IMR-90 (cell line): ENCODE measurements around the gene ZNF451. TPM values are rescaled to one million over a fixed set of nuclear protein-coding genes. Genes with fewer than 3 reads are reported as not detected.

Experiments used
- ATAC-seq: fragments of 200-7000 bp; cut with Tn5 transposase; 2 replicates; pipeline ENCODE4 v1.9.1; 2020; ENCODE audit warnings: low read depth, mild to moderate bottlenecking, moderate library complexity
- BruUV-seq: library from RNA; stranded (reverse); fragments of 400-500 nt; replicated peaks from 2 replicates; lab custom pipeline; 2021; lab: Mats Ljungman, UMichigan
- CTCF ChIA-PET: fragments of 300-600 bp; formaldehyde crosslinking; extraction: SDS; loops from one replicate; lab custom pipeline; 2021; ENCODE audit warnings: antibody characterized with exemption; lab: Yijun Ruan, JAX
- POLR2A ChIA-PET: fragments of 300-600 bp; sonication (Branson Sonifier 250); formaldehyde crosslinking; loops from one replicate; lab custom pipeline; 2022; ENCODE audit warnings: antibody characterized with exemption; ENCODE audit not compliant: unreplicated experiment; lab: Charles Lee
- DNase-seq: peaks from one replicate; pipeline ENCODE4 v3.0.0; 2013
- H2AFZ ChIP-seq: replicated peaks from 2 replicates; pipeline ENCODE3; 2013; ENCODE audit warnings: low read length, mild to moderate bottlenecking; ENCODE audit not compliant: poor library complexity
- H2AK5ac ChIP-seq: 2 replicates; pipeline ENCODE4 v1.6.1; 2013; ENCODE audit warnings: low read depth, low read length, inconsistent platforms
- H2AK9ac ChIP-seq: replicated peaks from 2 replicates; pipeline ENCODE3; 2013; ENCODE audit warnings: mild to moderate bottlenecking, low read depth, low read length, moderate library complexity; ENCODE audit not compliant: poor library complexity
- H2BK120ac ChIP-seq: 2 replicates; pipeline ENCODE4 v1.6.1; 2013; ENCODE audit warnings: low read depth, low read length, inconsistent platforms
- H2BK15ac ChIP-seq: 3 replicates; pipeline ENCODE4 v1.6.1; 2013; ENCODE audit warnings: low read depth, low read length, inconsistent platforms
- H2BK20ac ChIP-seq: 2 replicates; pipeline ENCODE4 v1.6.1; 2013; ENCODE audit warnings: low read depth, mild to moderate bottlenecking, inconsistent platforms, low read length, moderate library complexity
- H2BK5ac ChIP-seq: 2 replicates; pipeline ENCODE4 v1.6.1; 2013; ENCODE audit warnings: mild to moderate bottlenecking, low read depth, low read length, inconsistent platforms; ENCODE audit not compliant: poor library complexity, severe bottlenecking
- H3K14ac ChIP-seq: replicated peaks from 2 replicates; pipeline ENCODE4 v1.6.1; 2013; ENCODE audit warnings: low read depth, low read length, inconsistent platforms
- H3K18ac ChIP-seq: 2 replicates; pipeline ENCODE4 v1.6.1; 2013; ENCODE audit warnings: low read depth, low read length, control low read depth
- H3K23ac ChIP-seq: 2 replicates; pipeline ENCODE4 v1.6.1; 2013; ENCODE audit warnings: low read depth, low read length, inconsistent platforms
- H3K27ac ChIP-seq: 2 replicates; pipeline ENCODE4 v1.5.1; 2013; ENCODE audit warnings: mild to moderate bottlenecking, control low read depth, low read length; ENCODE audit not compliant: insufficient read depth
- H3K27me3 ChIP-seq: 2 replicates; pipeline ENCODE4 v1.6.1; 2013; ENCODE audit warnings: low read length; ENCODE audit not compliant: control insufficient read depth, insufficient read depth
- H3K36me3 ChIP-seq: 2 replicates; pipeline ENCODE4 v1.6.1; 2013; ENCODE audit warnings: low read length, mixed read lengths; ENCODE audit not compliant: control insufficient read depth, insufficient read depth
- H3K4ac ChIP-seq: 2 replicates; pipeline ENCODE4 v1.6.1; 2013; ENCODE audit warnings: low read depth, low read length, inconsistent platforms
- H3K4me1 ChIP-seq: 2 replicates; pipeline ENCODE4 v1.6.1; 2013; ENCODE audit warnings: low read length, mixed read lengths; ENCODE audit not compliant: control insufficient read depth, insufficient read depth
- H3K4me2 ChIP-seq: 2 replicates; pipeline ENCODE4 v1.6.1; 2013; ENCODE audit warnings: low read depth, mild to moderate bottlenecking, control low read depth, low read length, moderate library complexity
- H3K4me3 ChIP-seq: 2 replicates; pipeline ENCODE4 v1.5.1; 2013; ENCODE audit warnings: low read depth, mild to moderate bottlenecking, control low read depth, low read length, moderate library complexity; ENCODE audit not compliant: insufficient read depth
- H3K56ac ChIP-seq: 2 replicates; pipeline ENCODE4 v1.6.1; 2013; ENCODE audit warnings: low read length, inconsistent platforms; ENCODE audit not compliant: insufficient read depth; ENCODE audit errors: extremely low read depth
- H3K79me1 ChIP-seq, 2 experiments: 2 replicates each; pipeline ENCODE4 v1.6.1; 2013; ENCODE audit warnings: low read length in 2 of 2, inconsistent platforms in 1 of 2, low read depth in 1 of 2
- H3K9ac ChIP-seq: 2 replicates; pipeline ENCODE4 v1.6.1; 2013; ENCODE audit warnings: low read depth, low read length, control low read depth
- H3K9me1 ChIP-seq: 2 replicates; pipeline ENCODE4 v1.6.1; 2013; ENCODE audit warnings: low read length, inconsistent platforms; ENCODE audit not compliant: insufficient read depth
- H3K9me3 ChIP-seq: 2 replicates; pipeline ENCODE4 v1.6.1; 2013; ENCODE audit warnings: low read length; ENCODE audit not compliant: control insufficient read depth, insufficient read depth
- H4K20me1 ChIP-seq: 2 replicates; pipeline ENCODE4 v1.6.1; 2013; ENCODE audit warnings: low read length, inconsistent platforms; ENCODE audit not compliant: insufficient read depth
- H4K5ac ChIP-seq: 2 replicates; pipeline ENCODE4 v1.6.1; 2013; ENCODE audit warnings: mild to moderate bottlenecking, low read depth, low read length, control low read depth
- H4K8ac ChIP-seq, 2 experiments: 2 replicates each; pipeline ENCODE4 v1.6.1; 2013; ENCODE audit warnings: low read depth in 2 of 2, low read length in 2 of 2, control low read depth in 1 of 2, inconsistent platforms in 1 of 2
- H4K91ac ChIP-seq: 2 replicates; pipeline ENCODE4 v1.6.1; 2013; ENCODE audit warnings: low read depth, low read length, inconsistent platforms; ENCODE audit not compliant: insufficient read depth
- BHLHE40 ChIP-seq: fragments of 150-350 bp; IDR thresholded peaks from 2 replicates; pipeline ENCODE4 v1.6.1; 2016; ENCODE audit warnings: mild to moderate bottlenecking, low read depth, low read length
- CHD1 ChIP-seq: IDR thresholded peaks from 2 replicates; pipeline ENCODE4 v1.6.1; 2012; ENCODE audit warnings: low read depth, low read length, improper control_type of control experiment
- ELK1 ChIP-seq: fragments of 150-350 bp; IDR thresholded peaks from 2 replicates; pipeline ENCODE4 v1.6.1; 2016; ENCODE audit warnings: low read depth, mild to moderate bottlenecking, low read length, moderate library complexity, borderline replicate concordance
- FOS ChIP-seq: fragments of 150-350 bp; IDR thresholded peaks from 2 replicates; pipeline ENCODE4 v1.6.1; 2016; ENCODE audit warnings: low read depth, low read length
- MAFK ChIP-seq: IDR thresholded peaks from 2 replicates; pipeline ENCODE4 v1.6.1; 2012; ENCODE audit warnings: low read depth, low read length, improper control_type of control experiment
- MAZ ChIP-seq: IDR thresholded peaks from 2 replicates; pipeline ENCODE4 v1.6.1; 2012; ENCODE audit warnings: low read depth, mild to moderate bottlenecking, low read length, improper control_type of control experiment, moderate library complexity, borderline replicate concordance
- NFE2L2 ChIP-seq: fragments of 150-350 bp; IDR thresholded peaks from 2 replicates; pipeline ENCODE4 v1.6.1; 2016; ENCODE audit warnings: low read depth, mild to moderate bottlenecking, low read length
- RAD21 ChIP-seq: IDR thresholded peaks from 2 replicates; pipeline ENCODE4 v1.6.1; 2012; ENCODE audit warnings: low read length, improper control_type of control experiment
- RCOR1 ChIP-seq: IDR thresholded peaks from 2 replicates; pipeline ENCODE4 v1.6.1; 2012; ENCODE audit warnings: mild to moderate bottlenecking, low read length, improper control_type of control experiment; ENCODE audit not compliant: insufficient replicate concordance
- USF2 ChIP-seq: fragments of 150-350 bp; IDR thresholded peaks from 2 replicates; pipeline ENCODE4 v1.6.1; 2017; ENCODE audit warnings: mild to moderate bottlenecking, antibody characterized with exemption, low read length, low read depth
- WGBS, 2 experiments: methylation state at CpG; one replicate each; pipeline versions ENCODE4 v1.1.5 to v1.1.7; 2013; ENCODE audit warnings: missing lambda C conversion rate in 2 of 2; ENCODE audit not compliant: insufficient read length in 1 of 2; ENCODE audit errors: extremely low coverage in 2 of 2; 5-methylcytosine and 5-hydroxymethylcytosine counted together
- dilution Hi-C: fragments of 300-500 bp; cut with HindIII; formaldehyde crosslinking; loops from one replicate; pipeline ENCODE4 v1.14.3; 2018; ENCODE audit warnings: low sequenced_read_pairs; ENCODE audit not compliant: unreplicated experiment
- in situ Hi-C: fragments of 300-500 bp; cut with MboI; formaldehyde crosslinking; loops from 3 replicates; pipeline ENCODE4 v1.14.3; 2019; ENCODE audit warnings: low sequenced_read_pairs, inconsistent platforms, mixed read lengths
- intact Hi-C: fragments of 100-400 bp; cut with micrococcal nuclease; formaldehyde crosslinking; loops from 2 replicates; pipeline ENCODE4 v1.10.0; 2022
- polyA plus RNA-seq, 3 experiments: library from polyadenylated mRNA; depleted of rRNA; stranded (reverse); fragments of >200 nt; gene quantifications; 2 replicates each; pipeline ENCODE4 v1.2.3, GENCODE V29; 2012; ENCODE audit warnings: low replicate concordance in 1 of 3
- total RNA-seq: library from RNA; depleted of rRNA; stranded (reverse); fragments of >200 nt; gene quantifications from 2 replicates; pipeline ENCODE4 v1.2.3, GENCODE V29; 2012

Gene ZNF451
- total and polyA plus RNA-seq, 2 of the 4 experiments (the other 2 are of a cell fraction) = 10.0 to 48.6 TPM

GRCh38 chr6:57113105-57113504 is 23.1 kb downstream of the ZNF451 start:
- Histone ChIP-seq H3K56ac (no peak overlapping the region), H2AK9ac (no peak overlapping the region), H2BK20ac (no peak overlapping the region), H3K27me3 (no peaks in the 10 kb centered on the region), H3K4me2 (no peak overlapping the region), H2AK5ac (no peak overlapping the region), H3K23ac (no peak overlapping the region), H3K18ac (no peak overlapping the region), H2BK15ac (no peak overlapping the region), H3K4me1 (0 out of 2 replicates have a peak, but pooled peaks cover 3% of the 10 kb centered on the region), H3K9me3 (no peaks in the 10 kb centered on the region), H3K27ac (no peak overlapping the region), H3K14ac (no peak overlapping the region), H3K9me1 (no peaks in the 10 kb centered on the region; the same call in 1 of the 2 replicates), H4K5ac (no peak overlapping the region), H4K20me1 (peaks cover 16% of the 10 kb centered on the region), H3K36me3 (peaks cover 2% of the 10 kb centered on the region), H4K8ac (no peak overlapping the region), H3K4me3 (no peak overlapping the region), H2AFZ (no peak overlapping the region), H4K91ac (no peak overlapping the region), H3K9ac (no peak overlapping the region), H2BK5ac (no peak overlapping the region), H2BK120ac (no peak overlapping the region), H3K79me1 (peaks cover 36 to 65% of the 10 kb centered on the region in 2 experiments), H3K4ac (no peak overlapping the region)
- dilution Hi-C loops (no loop called here), in situ Hi-C loops (no loop called here), intact Hi-C loops (loop anchor here (5.0 kb wide), 1 partner anchor 34 kb away; no protein-coding TSS in a partner anchor)
- POLR2A ChIA-PET = no interaction called here
- WGBS, 2 experiments = no CpG with 5 or more reads among the region's 6 CpGs
- TF ChIP-seq ELK1 (no peak), BHLHE40 (no peak), RCOR1 (no peak), MAFK (no peak), NFE2L2 (no peak), CHD1 (no peak), RAD21 (no peak), MAZ (no peak), FOS (no peak), USF2 (no peak)
- DNase-seq (no peak), ATAC-seq (no peak)
- CTCF ChIA-PET = interaction anchor here (1.3 kb wide), 1 partner anchor 12 kb away, joined by 3 read pairs; no protein-coding TSS in a partner anchor
- no TSS peak for BruUV-seq
